Activated CD4-positive, alpha-beta memory T cell treated with anti-CD3 and anti-CD28 coated beads for 36 hours (primary cell): Measurements from ENCODE around the gene COA8. TPM values are rescaled to one million over a fixed set of nuclear protein-coding genes. Genes with fewer than 3 reads are reported as not detected.

Source experiments
- CTCF ChIA-PET: fragments of 350-600 bp; sonication (Branson Sonifier 250); formaldehyde crosslinking; loops from one replicate; lab custom pipeline; 2021; ENCODE audit warnings: antibody characterized with exemption, inconsistent platforms; lab: Charles Lee
- POLR2A ChIA-PET: fragments of 350-600 bp; sonication (Branson Sonifier 250); formaldehyde crosslinking; loops from one replicate; lab custom pipeline; 2021; ENCODE audit warnings: antibody characterized with exemption; lab: Charles Lee
- DNase-seq: peaks from one replicate; pipeline ENCODE4 v3.0.0-alpha.2; 2020
- H3K27ac Mint-ChIP-seq: one replicate; pipeline ENCODE4 v1.8.0; 2021; ENCODE audit warnings: mixed read lengths
- H3K27me3 Mint-ChIP-seq: one replicate; pipeline ENCODE4 v1.8.0; 2021; ENCODE audit warnings: mixed read lengths
- H3K36me3 Mint-ChIP-seq: one replicate; pipeline ENCODE4 v1.8.0; 2021; ENCODE audit warnings: mixed read lengths
- H3K4me1 Mint-ChIP-seq: one replicate; pipeline ENCODE4 v1.8.0; 2021; ENCODE audit warnings: low read depth, mixed read lengths
- H3K4me3 Mint-ChIP-seq: one replicate; pipeline ENCODE4 v1.8.0; 2021; ENCODE audit warnings: mild to moderate bottlenecking, mixed read lengths
- H3K9me3 Mint-ChIP-seq: one replicate; pipeline ENCODE4 v1.8.0; 2021; ENCODE audit warnings: mixed read lengths
- intact Hi-C: fragments of 100-400 bp; cut with micrococcal nuclease; formaldehyde crosslinking; loops from one replicate; pipeline ENCODE4 v1.15.1; 2023
- total RNA-seq, 2 experiments: library from RNA; stranded (reverse); gene quantifications; one replicate each; pipeline ENCODE4 v1.2.3, GENCODE V29; 2021

COA8 gene
- total RNA-seq, 2 experiments from 2014 or later = 46.2 to 48.9 TPM

DNA sequence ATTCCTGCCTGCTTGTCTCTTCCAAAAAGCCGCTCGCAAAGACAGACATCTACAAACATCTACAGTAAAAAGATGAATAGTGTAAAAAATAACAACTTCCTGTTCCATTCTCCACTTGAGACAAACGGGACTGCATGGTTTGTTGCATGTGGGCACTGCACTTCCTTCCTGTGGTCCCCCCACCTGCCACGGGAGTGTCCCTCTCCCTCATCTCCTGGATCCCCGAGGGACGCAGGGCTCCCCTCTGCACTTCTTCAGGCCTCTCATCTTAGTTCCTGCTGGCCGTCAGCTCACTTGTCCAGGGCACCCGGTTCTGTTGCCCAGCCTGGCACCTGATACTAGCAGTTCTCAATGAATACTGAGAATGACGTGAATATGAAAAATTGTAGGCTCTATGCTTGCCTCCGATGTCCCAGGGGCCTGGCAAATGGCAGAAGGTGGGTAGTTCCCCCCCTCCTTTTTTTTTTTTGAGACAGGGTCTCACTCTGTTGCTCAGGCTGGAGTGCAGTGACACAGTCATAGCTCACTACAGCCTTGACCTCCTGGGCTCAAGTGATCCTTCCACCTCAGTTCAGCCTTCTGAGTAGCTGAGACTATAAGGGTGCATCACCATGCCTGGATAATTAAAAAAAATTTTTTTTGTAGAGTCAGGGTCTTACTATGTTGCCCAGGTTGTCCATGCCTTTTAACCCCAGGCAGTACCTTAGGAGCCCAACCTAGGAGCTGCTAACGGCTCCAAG is 62.8 kb downstream of the COA8 start:
- H3K27me3 Mint-ChIP-seq = no peaks in the 10 kb centered on the region
- peaks cover 20% of the 10 kb centered on the region for H3K4me1 Mint-ChIP-seq
- intact Hi-C loops = loop anchor here (1.0 kb wide), 1 partner anchor 63 kb away; the partner anchor contains the start of genes BAG5 and COA8
- H3K4me3 Mint-ChIP-seq = peak overlapping the region; percentile 14
- peak; percentile 62 for DNase-seq
- H3K27ac Mint-ChIP-seq = peak overlapping the region; percentile 56
- CTCF ChIA-PET = no interaction called here
- POLR2A ChIA-PET = no interaction called here
- H3K36me3 Mint-ChIP-seq = no peaks in the 10 kb centered on the region
- H3K9me3 Mint-ChIP-seq = no peaks in the 10 kb centered on the region

DNA sequence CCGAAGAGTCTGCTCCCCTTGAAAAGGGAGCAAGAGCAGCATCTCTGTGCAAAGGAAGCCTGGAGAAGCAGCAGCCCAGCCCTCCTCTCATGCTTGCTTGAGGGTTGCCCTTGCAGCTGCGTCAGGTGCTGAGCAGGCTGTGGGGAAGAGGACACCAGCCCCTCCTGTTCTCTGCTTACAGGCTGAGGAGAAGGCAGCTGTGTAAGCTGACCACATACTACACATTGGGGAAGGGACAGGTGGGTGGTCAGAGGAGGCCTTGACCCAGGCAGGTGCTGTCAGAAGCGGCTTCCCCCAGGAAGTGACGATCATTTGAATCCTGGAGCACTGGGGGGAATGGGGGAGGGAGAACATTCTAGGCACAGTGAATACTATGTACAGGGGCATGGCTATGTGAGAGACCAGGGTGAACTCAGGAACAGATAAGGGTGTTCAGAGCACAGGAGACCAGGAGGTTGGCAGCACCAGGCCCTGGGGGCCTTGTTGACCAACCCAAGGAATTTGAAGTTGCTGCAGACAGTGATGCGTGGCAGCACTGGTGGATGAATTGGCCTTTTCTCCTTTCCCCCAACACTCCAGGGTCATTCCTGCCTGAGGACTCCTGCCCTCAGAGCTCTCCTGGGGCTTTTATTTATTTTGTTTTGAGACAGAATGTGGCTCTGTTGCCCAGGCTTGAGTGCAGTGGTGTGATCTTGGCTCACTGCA is 63.5 kb downstream of the COA8 start:
- peak; percentile 10 for DNase-seq
- intact Hi-C loops = no loop called here

DNA sequence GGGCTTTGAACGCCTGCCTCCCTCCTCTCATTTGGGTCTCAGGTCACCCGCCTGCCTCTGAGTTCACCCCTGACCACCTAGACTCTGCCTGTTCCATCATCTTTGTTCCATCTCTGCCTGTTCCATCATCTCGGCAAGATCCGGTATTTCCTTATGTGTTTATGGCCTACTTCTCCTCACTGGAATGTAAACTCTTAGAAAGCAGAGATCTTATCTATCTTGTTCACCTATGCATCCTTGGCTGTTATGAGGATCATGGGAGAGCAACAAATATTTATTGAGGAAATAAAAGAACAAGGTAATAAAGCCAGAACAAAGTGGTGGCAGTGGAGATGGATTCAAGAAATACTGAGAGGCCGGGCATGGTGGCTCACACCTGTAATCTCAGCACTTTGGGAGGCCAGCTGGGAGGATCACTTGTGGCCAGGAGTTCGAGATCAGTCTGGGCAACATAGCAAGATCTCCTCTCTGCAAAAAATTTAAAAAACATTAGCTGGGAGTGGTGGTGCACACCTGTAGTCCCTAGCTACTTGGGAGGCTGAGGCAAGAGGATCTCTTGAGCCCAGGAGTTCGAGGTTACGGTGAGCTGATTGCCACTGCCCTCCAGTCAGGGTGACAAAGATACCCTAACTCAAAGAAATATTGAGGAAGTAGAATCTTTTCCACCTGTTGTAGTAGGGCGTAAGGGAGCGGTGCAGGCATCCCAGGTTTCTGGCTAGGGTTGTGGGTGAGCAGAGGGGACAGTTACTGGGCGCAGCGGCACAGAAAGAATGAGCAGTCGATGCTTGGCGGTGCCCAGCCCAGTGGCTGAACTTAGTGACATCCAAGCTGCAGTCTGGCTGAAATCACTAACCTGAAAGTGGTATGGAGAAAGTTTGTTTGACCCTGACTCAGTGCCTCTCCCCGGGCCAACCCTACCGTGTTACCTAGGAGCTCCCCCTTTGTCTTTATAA is 64.6 kb downstream of the COA8 start:
- H3K27ac Mint-ChIP-seq = peak overlapping the region; percentile 45
- CTCF ChIA-PET = no interaction called here

More for the DNA sequence above, 63.5 kb downstream of the COA8 start:
- Mint-ChIP-seq H3K27ac (no peak overlapping the region), H3K4me1 (peaks cover 24% of the 10 kb centered on the region), H3K36me3 (no peaks in the 10 kb centered on the region), H3K9me3 (no peaks in the 10 kb centered on the region), H3K4me3 (no peak overlapping the region), H3K27me3 (no peaks in the 10 kb centered on the region)
- ChIA-PET CTCF (no interaction called here), POLR2A (no interaction called here)

DNA sequence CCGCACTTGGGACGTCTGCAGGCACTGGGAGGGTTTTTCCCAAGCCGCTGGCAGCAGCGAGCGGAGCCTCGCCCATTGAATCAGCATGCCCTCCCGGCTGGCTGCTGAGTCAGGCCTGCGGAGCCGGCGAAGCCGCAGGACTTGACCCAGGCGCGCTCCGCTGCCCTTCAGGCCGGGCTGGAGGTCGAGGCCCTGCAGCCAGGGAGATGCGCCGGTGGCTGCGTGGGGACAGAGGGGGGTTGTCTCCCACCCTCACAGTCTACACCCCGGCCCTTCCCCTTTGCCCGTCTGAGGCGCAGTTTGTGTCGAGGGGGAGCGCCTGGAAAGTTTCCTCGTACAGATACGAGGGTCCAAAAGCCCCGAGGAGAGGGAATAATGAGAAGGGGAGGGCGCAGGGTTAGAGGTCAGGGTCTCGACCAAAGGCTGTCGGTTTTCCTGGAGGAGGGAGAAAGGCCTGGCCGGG is 65.5 kb downstream of the COA8 start:
- DNase-seq = peak; percentile 48
- POLR2A ChIA-PET = interaction anchor here (1.3 kb wide), 1 partner anchor 87 kb away, joined by 5 read pairs; the partner anchor contains the start of genes XRCC3 and ZFYVE21
- H3K9me3 Mint-ChIP-seq = no peaks in the 10 kb centered on the region

More for the DNA sequence above, 64.6 kb downstream of the COA8 start:
- H3K4me1 Mint-ChIP-seq = peaks cover 26% of the 10 kb centered on the region
- POLR2A ChIA-PET = no interaction called here
- intact Hi-C loops = no loop called here
- H3K4me3 Mint-ChIP-seq = peak overlapping the region; percentile 73
- H3K9me3 Mint-ChIP-seq = no peaks in the 10 kb centered on the region
- H3K27me3 Mint-ChIP-seq = no peaks in the 10 kb centered on the region
- DNase-seq = no peak
- H3K36me3 Mint-ChIP-seq = no peaks in the 10 kb centered on the region

DNA sequence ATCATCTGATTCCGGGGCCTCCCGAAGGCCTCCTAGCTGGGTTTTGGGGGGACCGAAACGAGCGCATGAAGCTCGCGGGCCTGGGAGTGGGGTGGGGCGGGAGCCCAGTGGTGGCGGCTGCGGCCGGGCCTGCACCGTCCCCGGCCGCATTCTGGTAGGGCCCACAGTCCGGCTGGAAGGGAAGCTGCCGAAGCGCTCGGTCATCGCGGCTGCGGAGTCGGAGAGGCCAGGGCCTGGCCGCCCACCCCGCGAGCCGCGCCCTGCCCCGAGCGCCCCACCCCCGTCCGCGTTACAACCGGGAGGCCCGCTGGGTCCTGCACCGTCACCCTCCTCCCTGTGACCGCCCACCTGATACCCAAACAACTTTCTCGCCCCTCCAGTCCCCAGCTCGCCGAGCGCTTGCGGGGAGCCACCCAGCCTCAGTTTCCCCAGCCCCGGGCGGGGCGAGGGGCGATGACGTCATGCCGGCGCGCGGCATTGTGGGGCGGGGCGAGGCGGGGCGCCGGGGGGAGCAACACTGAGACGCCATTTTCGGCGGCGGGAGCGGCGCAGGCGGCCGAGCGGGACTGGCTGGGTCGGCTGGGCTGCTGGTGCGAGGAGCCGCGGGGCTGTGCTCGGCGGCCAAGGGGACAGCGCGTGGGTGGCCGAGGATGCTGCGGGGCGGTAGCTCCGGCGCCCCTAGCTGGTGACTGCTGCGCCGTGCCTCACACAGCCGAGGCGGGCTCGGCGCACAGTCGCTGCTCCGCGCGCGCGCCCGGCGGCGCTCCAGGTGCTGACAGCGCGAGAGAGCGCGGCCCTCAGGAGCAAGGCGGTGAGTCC is 66.1 kb downstream of the COA8 start, which contains the start of gene KLC1:
Gene KLC1 (plus strand): TSS at position 528 of the 819 bp plus-strand sequence. CDS start 25,354 bp downstream, outside the sequence.
- POLR2A ChIA-PET = interaction anchor here (0.5 to 1.3 kb wide), 2 partner anchors 8 to 87 kb away, joined by 5 to 6 read pairs; partner anchors contain the start of genes XRCC3 and ZFYVE21
- peaks cover 36% of the 10 kb centered on the region for H3K4me1 Mint-ChIP-seq

More for the DNA sequence above, 65.5 kb downstream of the COA8 start:
- peak overlapping the region; percentile 76 for H3K27ac Mint-ChIP-seq
- CTCF ChIA-PET = interaction anchor here (0.8 kb wide), 1 partner anchor 1114 kb away, joined by 3 read pairs; no protein-coding TSS in a partner anchor
- peaks cover 32% of the 10 kb centered on the region for H3K4me1 Mint-ChIP-seq
- no peaks in the 10 kb centered on the region for H3K27me3 Mint-ChIP-seq
- H3K4me3 Mint-ChIP-seq = peak overlapping the region; percentile 73
- H3K36me3 Mint-ChIP-seq = no peaks in the 10 kb centered on the region
- intact Hi-C loops = no loop called here

DNA sequence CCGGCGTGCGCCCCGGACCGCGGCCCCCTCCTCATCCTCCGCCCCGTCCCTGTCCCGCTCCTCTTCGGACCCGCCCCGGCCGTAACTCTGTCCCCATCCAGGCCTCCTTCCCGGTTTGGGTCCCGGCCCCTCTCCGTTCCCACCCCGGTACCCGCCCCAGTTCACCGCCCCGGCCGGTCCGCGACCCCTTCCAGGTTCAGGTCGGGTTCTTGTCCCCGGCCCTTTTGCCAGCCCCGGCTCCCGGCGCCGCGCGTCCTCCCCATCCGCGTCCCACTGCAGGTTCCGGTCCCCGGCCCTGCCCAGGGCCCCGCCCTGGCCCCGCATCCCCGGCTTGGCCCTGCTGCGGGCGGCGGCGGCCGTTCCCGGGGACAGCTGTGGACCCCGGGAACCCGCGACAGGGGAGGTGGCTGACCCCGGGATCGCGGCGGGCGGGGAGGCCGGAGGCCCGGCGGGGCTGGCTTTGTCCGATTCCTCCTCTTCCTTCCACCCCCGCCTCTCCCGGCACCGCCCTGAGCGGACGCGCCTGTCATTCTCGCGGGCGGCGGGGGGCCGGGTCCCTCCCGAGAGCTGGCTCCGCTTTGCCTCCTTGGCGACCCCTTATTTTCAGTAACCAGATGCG is 66.9 kb downstream of the COA8 start:
- Mint-ChIP-seq H3K4me3 (peak overlapping the region; percentile 84), H3K27ac (peak overlapping the region; percentile 65), H3K27me3 (no peaks in the 10 kb centered on the region), H3K36me3 (no peaks in the 10 kb centered on the region), H3K9me3 (no peaks in the 10 kb centered on the region), H3K4me1 (peaks cover 41% of the 10 kb centered on the region)
- peak; percentile 69 for DNase-seq
- ChIA-PET CTCF (interaction anchor here (0.7 kb wide), 1 partner anchor 50 kb away, joined by 3 read pairs; no protein-coding TSS in a partner anchor), POLR2A (interaction anchor here (0.5 to 1.3 kb wide), 4 partner anchors 9 to 86 kb away, joined by 4 to 6 read pairs (median 4); partner anchors contain the start of genes BAG5, XRCC3 and ZFYVE21)
- intact Hi-C loops = loop anchor here (1.0 kb wide), 2 partner anchors 67 to 86 kb away; partner anchors contain the start of genes BAG5, COA8, XRCC3 and ZFYVE21

More for the DNA sequence above, 66.1 kb downstream of the COA8 start, which contains the start of gene KLC1:
- Mint-ChIP-seq H3K27me3 (no peaks in the 10 kb centered on the region), H3K9me3 (no peaks in the 10 kb centered on the region), H3K27ac (peak within 1 kb of the TSS; percentile 83), H3K4me3 (peak within 1 kb of the TSS; percentile 84), H3K36me3 (no peaks in the 10 kb centered on the region)
- intact Hi-C loops = loop anchor here (1.0 kb wide), 2 partner anchors 67 to 86 kb away; partner anchors contain the start of genes BAG5, COA8, XRCC3 and ZFYVE21
- CTCF ChIA-PET = interaction anchor here (0.8 kb wide), 1 partner anchor 1113 kb away, joined by 3 read pairs; no protein-coding TSS in a partner anchor
- DNase-seq = peak; percentile 88

DNA sequence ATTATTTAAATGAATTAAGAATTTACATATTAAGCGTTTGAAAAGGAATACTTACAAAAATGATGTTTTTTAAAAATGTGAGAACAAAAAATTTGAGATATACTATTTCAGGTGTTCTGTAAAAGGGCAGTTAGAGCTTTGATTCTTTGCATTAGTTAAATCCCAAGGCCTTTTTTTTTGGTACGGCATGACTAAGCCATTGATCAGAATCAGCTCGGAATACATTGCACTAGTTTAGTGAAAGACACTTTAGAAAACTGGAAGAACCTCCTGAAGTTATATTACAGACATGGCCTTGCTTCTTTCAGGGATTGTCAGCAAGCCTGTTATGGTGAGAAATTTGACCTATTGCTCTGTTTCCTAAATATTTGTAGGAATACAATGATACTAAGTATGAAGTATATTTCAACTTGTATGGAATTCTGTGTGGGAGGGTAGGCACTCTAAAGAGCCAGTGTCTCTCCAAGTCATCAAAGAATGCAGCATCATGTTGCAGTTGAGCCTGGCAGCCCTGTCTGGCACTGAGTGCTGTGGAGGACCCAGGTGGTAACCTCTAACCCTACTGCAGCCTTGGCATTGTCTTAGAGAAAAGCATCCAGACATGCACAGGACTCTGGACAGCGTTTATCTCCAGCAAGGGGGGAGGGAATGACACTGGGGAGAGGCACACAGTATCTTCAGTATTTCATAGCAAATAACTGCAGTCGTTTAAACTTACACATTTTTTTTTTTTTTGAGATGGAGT is 67.8 kb downstream of the COA8 start:
- ChIA-PET POLR2A (interaction anchor here (0.8 to 1.0 kb wide), 2 partner anchors 69 to 85 kb away, joined by 4 read pairs; partner anchors contain the start of genes BAG5 and ZFYVE21), CTCF (interaction anchor here (0.7 kb wide), 1 partner anchor 49 kb away, joined by 3 read pairs; no protein-coding TSS in a partner anchor)
- H3K27me3 Mint-ChIP-seq = no peaks in the 10 kb centered on the region
- no peaks in the 10 kb centered on the region for H3K36me3 Mint-ChIP-seq
- peaks cover 41% of the 10 kb centered on the region for H3K4me1 Mint-ChIP-seq
- H3K27ac Mint-ChIP-seq = no peak overlapping the region
- peak overlapping the region; percentile 84 for H3K4me3 Mint-ChIP-seq
- no peak for DNase-seq
- H3K9me3 Mint-ChIP-seq = no peaks in the 10 kb centered on the region
- intact Hi-C loops = no loop called here

DNA sequence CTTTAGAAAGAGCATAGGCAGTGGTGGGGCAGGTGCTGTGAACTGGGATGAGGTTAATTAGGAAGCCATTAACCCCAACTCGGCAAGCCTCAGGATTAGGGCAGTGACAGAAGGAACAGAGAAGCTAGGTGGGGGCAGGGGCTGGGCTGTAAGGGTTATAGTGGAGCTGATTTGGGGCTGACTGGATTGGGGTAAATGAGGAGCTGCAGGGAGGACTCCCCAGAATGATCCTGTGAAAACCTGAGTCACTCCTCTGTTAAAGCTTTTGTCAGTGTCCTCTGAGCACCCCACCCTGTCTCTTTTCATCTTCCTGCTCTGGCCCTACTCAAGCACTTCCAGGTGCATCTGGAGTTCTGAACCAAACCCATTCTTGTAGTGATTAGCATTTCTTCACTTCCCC is 70.6 kb downstream of the COA8 start:
- no peaks in the 10 kb centered on the region for H3K9me3 Mint-ChIP-seq
- H3K36me3 Mint-ChIP-seq = peaks cover 8% of the 10 kb centered on the region
- POLR2A ChIA-PET = interaction anchor here (1.0 to 1.4 kb wide), 2 partner anchors 71 to 83 kb away, joined by 3 read pairs; partner anchors contain the start of genes BAG5 and ZFYVE21

DNA sequence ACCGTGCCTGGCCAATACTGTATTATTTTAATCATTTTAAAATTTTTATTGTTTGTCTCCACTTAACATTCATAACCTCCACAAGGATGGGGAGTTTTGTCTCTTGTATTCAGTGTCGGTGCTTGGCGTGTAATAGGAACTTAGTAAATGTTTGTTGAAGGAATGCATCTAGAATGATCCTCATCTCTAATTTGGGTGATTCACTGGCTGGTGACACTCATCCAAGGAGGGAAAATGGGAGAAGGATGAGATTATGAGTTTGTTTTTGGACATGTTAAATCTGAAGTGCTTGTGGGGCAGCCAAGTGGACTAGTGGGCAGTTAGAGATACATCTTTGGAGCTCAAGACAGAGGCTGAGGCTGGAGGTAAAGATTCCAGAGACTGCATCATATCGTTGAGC is 71.4 kb downstream of the COA8 start:
- DNase-seq = no peak
- peaks cover 12% of the 10 kb centered on the region for H3K36me3 Mint-ChIP-seq
- peaks cover 58% of the 10 kb centered on the region for H3K4me1 Mint-ChIP-seq
- intact Hi-C loops = no loop called here
- ChIA-PET CTCF (interaction anchor here (0.6 kb wide), 1 partner anchor 859 kb away, joined by 3 read pairs; no protein-coding TSS in a partner anchor), POLR2A (interaction anchor here (1.4 kb wide), 1 partner anchor 72 kb away, joined by 3 read pairs; the partner anchor contains the start of gene BAG5)
- no peak overlapping the region for H3K27ac Mint-ChIP-seq
- no peaks in the 10 kb centered on the region for H3K9me3 Mint-ChIP-seq
- H3K4me3 Mint-ChIP-seq = no peak overlapping the region
- H3K27me3 Mint-ChIP-seq = no peaks in the 10 kb centered on the region

More for the DNA sequence above, 70.6 kb downstream of the COA8 start:
- CTCF ChIA-PET = no interaction called here
- DNase-seq = no peak
- H3K27ac Mint-ChIP-seq = no peak overlapping the region
- peaks cover 52% of the 10 kb centered on the region for H3K4me1 Mint-ChIP-seq
- H3K27me3 Mint-ChIP-seq = no peaks in the 10 kb centered on the region
- intact Hi-C loops = no loop called here
- no peak overlapping the region for H3K4me3 Mint-ChIP-seq
